ENCODE results near the gene CERS6. TPM values are rescaled to one million over a fixed set of nuclear protein-coding genes. Genes with fewer than 3 reads are reported as not detected.

Gene CERS6
- total RNA-seq, 2 donors from 2014 or later: 12.5 to 16.3 TPM

DNA sequence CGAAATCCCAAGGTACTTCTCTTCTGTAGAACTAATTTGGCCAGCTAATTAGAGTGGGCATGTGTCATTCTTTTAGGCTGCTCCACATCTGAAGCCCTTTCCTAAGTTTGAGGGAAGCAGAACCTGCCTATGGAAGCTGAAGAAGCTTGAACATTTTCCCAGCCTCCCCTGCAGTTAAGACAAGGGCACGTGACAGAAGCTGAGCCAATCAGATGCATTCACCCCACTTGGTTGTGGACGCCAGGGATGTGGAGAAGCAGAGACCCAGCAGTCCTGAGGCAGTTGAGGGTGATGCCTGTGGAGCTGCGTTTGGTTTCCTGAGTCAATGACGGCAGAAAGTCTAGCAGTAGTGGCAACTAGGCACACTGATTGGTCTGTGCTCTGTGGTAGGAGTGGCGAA lies 26.1 kb upstream of the CERS6 start:
- WGBS, 2 donors: 79 to 86% methylated on average over 6 of the region's 6 CpGs
- TF ChIP-seq, protein P1, sequence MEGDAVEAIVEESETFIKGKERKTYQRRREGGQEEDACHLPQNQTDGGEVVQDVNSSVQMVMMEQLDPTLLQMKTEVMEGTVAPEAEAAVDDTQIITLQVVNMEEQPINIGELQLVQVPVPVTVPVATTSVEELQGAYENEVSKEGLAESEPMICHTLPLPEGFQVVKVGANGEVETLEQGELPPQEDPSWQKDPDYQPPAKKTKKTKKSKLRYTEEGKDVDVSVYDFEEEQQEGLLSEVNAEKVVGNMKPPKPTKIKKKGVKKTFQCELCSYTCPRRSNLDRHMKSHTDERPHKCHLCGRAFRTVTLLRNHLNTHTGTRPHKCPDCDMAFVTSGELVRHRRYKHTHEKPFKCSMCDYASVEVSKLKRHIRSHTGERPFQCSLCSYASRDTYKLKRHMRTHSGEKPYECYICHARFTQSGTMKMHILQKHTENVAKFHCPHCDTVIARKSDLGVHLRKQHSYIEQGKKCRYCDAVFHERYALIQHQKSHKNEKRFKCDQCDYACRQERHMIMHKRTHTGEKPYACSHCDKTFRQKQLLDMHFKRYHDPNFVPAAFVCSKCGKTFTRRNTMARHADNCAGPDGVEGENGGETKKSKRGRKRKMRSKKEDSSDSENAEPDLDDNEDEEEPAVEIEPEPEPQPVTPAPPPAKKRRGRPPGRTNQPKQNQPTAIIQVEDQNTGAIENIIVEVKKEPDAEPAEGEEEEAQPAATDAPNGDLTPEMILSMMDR (IDR thresholded peaks at IDR 0.05): no peak
- no peak for TF ChIP-seq POLR2A (IDR thresholded peaks at IDR 0.05)
- H3K27ac ChIP-seq: no peak overlapping the region
- H3K4me1 ChIP-seq: no peaks in the 10 kb centered on the region
- H3K4me3 ChIP-seq: no peak overlapping the region
- H3K36me3 ChIP-seq (replicated peaks in 1 of 2; ENCODE audit: insufficient read depth in 1 of 2, low read depth in 2 of 2): no peaks in the 10 kb centered on the region
- intact Hi-C loops (cut with DNase I): no loop called here
- no peak for DNase-seq
- H3K9me3 ChIP-seq: no peaks in the 10 kb centered on the region
- H3K27me3 ChIP-seq: no peaks in the 10 kb centered on the region
- no peak for ATAC-seq

DNA sequence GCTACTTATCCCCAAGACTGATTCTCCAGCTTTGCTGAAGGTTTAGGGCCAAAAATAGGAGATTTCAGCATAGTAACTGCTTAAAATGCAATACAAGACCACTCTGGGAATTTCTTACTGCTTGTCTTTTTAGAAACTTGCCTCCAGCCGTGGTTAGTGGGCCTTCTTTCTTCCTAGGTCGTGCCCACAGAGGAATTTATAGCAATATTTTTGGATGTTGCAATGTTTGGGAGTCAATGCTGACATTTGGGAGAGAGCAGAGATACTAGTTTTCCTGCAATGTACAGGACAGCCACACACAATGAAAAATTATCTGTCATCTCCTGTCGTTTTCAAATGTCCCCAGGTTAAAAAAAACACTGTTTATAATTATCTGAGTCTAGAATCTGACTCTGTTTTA lies 25.6 kb upstream of the CERS6 start:
- H3K4me1 ChIP-seq: no peaks in the 10 kb centered on the region
- no peak for TF ChIP-seq POLR2A (IDR thresholded peaks at IDR 0.05)
- TF ChIP-seq, protein P1 (IDR thresholded peaks at IDR 0.05): no peak
- no peaks in the 10 kb centered on the region for H3K36me3 ChIP-seq (replicated peaks in 1 of 2; ENCODE audit: insufficient read depth in 1 of 2, low read depth in 2 of 2)
- intact Hi-C loops (cut with DNase I): no loop called here
- DNase-seq (no peak), ATAC-seq (no peak)
- no peaks in the 10 kb centered on the region for H3K27me3 ChIP-seq
- WGBS, 2 donors: 45 to 52% methylated on average over 3 of the region's 3 CpGs
- H3K4me3 ChIP-seq: no peak overlapping the region
- H3K27ac ChIP-seq: no peak overlapping the region
- no peaks in the 10 kb centered on the region for H3K9me3 ChIP-seq

DNA sequence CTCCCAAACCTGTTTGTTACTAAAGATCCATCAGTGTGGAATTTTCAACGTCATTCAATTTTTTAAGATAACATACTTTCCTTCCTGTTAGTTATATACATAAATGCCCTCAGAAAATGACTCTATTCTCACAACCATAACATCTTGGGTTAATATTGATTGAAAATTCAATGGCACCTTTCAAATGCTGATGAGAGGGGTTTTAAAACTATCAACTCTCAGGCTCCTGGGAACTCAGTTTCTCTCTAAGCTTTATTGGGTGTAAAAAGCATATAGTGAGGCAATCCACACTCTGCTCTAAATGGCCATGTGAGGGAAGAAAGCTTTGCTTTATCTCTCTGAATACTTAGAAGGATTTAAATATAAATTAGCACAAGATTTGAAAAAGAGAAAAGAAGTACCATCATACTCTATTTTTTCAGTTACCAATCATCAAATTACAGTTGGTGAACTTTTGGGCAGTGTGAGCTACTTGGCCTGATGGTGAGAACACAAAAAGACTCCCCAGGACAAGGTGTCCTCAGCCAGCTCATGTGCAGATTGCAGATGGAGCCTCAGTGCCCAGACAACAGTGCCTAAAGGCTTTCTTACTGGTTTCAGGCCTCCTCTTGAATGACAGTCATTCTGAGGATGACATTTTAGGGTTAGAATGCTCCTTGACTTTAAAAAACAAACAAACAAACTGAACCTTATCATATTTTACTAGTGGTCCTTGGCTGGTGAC lies 24.6 kb upstream of the CERS6 start:
- Histone ChIP-seq H3K9me3 (no peaks in the 10 kb centered on the region), H3K4me1 (no peaks in the 10 kb centered on the region), H3K27me3 (no peaks in the 10 kb centered on the region), H3K27ac (no peak overlapping the region), H3K4me3 (no peak overlapping the region), H3K36me3 (replicated peaks in 1 of 2; ENCODE audit: insufficient read depth in 1 of 2, low read depth in 2 of 2) (no peaks in the 10 kb centered on the region)
- intact Hi-C loops (cut with DNase I): no loop called here
- WGBS, 2 donors: 60 to 61% methylated on average over 1 of the region's 1 CpG
- DNase-seq (no peak), ATAC-seq (no peak)
- TF ChIP-seq, protein P1 (IDR thresholded peaks at IDR 0.05): no peak
- no peak for TF ChIP-seq POLR2A (IDR thresholded peaks at IDR 0.05)

DNA sequence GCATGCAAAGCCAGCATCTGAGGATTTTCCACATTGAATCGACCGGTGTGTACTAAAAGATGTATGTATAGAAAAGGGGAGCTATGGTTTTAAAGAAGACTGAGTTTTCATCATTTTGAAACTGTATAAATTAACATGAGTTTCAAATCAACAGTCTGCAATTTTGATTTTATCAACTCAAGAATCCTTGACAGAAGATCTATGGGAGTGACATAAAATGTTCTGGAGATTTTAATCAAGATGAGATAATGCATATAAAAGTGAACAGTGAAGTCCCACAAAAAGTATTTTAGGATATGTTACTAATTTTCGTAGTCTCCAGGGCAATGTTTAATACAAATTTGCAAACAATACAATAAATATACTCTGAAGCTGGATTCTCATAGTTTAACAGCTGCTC lies 24.0 kb upstream of the CERS6 start:
- intact Hi-C loops (cut with DNase I): no loop called here
- ATAC-seq: no peak
- Histone ChIP-seq H3K4me1 (no peaks in the 10 kb centered on the region), H3K36me3 (replicated peaks in 1 of 2; ENCODE audit: insufficient read depth in 1 of 2, low read depth in 2 of 2) (no peaks in the 10 kb centered on the region), H3K27me3 (no peaks in the 10 kb centered on the region), H3K9me3 (no peaks in the 10 kb centered on the region), H3K27ac (no peak overlapping the region), H3K4me3 (no peak overlapping the region)
- WGBS, 2 donors: 86 to 92% methylated on average over 3 of the region's 3 CpGs
- DNase-seq: no peak
- TF ChIP-seq POLR2A (IDR thresholded peaks at IDR 0.05): no peak
- TF ChIP-seq, protein P1 (IDR thresholded peaks at IDR 0.05): no peak

DNA sequence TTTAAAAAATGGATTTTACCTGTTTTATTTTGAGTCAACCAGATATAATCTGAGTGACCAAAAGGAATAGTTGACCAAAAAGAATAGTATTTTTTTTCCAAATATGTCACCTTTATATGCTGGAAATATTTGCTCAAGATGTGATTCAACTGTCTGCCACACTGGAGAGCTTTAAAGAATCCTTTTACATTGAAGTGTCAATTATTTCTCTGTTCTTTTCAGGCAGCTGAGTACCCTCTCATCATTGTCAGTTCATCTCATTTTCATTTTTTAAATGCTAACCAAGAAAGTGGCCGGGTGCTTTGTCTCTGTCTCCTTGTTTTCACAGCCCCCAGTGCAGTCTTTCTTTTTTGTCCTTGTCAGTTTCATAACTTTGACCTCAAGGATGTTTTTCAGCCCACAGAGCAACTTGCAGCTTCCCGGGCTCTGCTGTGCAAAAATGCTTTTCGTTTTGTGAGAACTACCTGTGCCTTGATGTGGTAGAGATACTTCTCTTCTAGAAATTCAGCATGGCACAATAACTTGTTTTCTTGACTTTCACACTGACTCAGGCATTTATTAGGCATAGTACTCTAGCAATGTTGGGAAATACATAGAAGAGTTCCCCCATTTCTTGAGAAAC lies 23.4 kb upstream of the CERS6 start:
- DNase-seq (no peak), ATAC-seq (no peak)
- Histone ChIP-seq H3K27me3 (no peaks in the 10 kb centered on the region), H3K9me3 (no peaks in the 10 kb centered on the region), H3K4me1 (no peaks in the 10 kb centered on the region), H3K36me3 (replicated peaks in 1 of 2; ENCODE audit: insufficient read depth in 1 of 2, low read depth in 2 of 2) (no peaks in the 10 kb centered on the region), H3K27ac (no peak overlapping the region), H3K4me3 (no peak overlapping the region)
- WGBS, 2 donors: 60 to 68% methylated on average over 3 of the region's 3 CpGs
- TF ChIP-seq, protein P1 (IDR thresholded peaks at IDR 0.05): no peak
- TF ChIP-seq POLR2A (IDR thresholded peaks at IDR 0.05): no peak
- intact Hi-C loops (cut with DNase I): no loop called here

Data from body of pancreas (tissue), 4 donors.